ENCODE data around the gene PMS1.

Gene PMS1

GRCh38 chr2:189794310-189794709, 10.1 kb downstream of the PMS1 start:
- no peak overlapping the region for H3K4me3 ChIP-seq (ENCODE audit: low read depth, low read length)
- TF ChIP-seq CTCF (IDR thresholded peaks at IDR 0.05; ENCODE audit: borderline replicate concordance, insufficient read depth, low read depth, low read length) = no peak

GRCh38 chr2:189797902-189798301, 13.7 kb downstream of the PMS1 start:
- no peak for TF ChIP-seq CTCF (IDR thresholded peaks at IDR 0.05; ENCODE audit: borderline replicate concordance, insufficient read depth, low read depth, low read length)
- H3K4me3 ChIP-seq (ENCODE audit: low read depth, low read length) = no peak overlapping the region

GRCh38 chr2:189798312-189799029, 14.2 kb downstream of the PMS1 start:
- H3K4me3 ChIP-seq (ENCODE audit: low read depth, low read length) = no peak overlapping the region
- TF ChIP-seq CTCF (IDR thresholded peaks at IDR 0.05; ENCODE audit: borderline replicate concordance, insufficient read depth, low read depth, low read length) = peak; percentile 31; the same call in 1 of the 2 replicates

- TF ChIP-seq CTCF (IDR thresholded peaks at IDR 0.05; ENCODE audit: borderline replicate concordance, insufficient read depth, low read depth, low read length) = no peak
Measured at GRCh38 chr2:189799030-189799331, 14.7 kb downstream of the PMS1 start.

GRCh38 chr2:189799531-189799930, 15.3 kb downstream of the PMS1 start:
- H3K4me3 ChIP-seq (ENCODE audit: low read depth, low read length) = no peak overlapping the region
- no peak for TF ChIP-seq CTCF (IDR thresholded peaks at IDR 0.05; ENCODE audit: borderline replicate concordance, insufficient read depth, low read depth, low read length)

More at GRCh38 chr2:189799030-189799331, 14.7 kb downstream of the PMS1 start:
- no peak overlapping the region for H3K4me3 ChIP-seq (ENCODE audit: low read depth, low read length)

GRCh38 chr2:189802396-189802912, 18.2 kb downstream of the PMS1 start:
- no peak for TF ChIP-seq CTCF (IDR thresholded peaks at IDR 0.05; ENCODE audit: borderline replicate concordance, insufficient read depth, low read depth, low read length)
- H3K4me3 ChIP-seq (ENCODE audit: low read depth, low read length) = no peak overlapping the region

- H3K4me3 ChIP-seq (ENCODE audit: low read depth, low read length) = no peak overlapping the region
- no peak for TF ChIP-seq CTCF (IDR thresholded peaks at IDR 0.05; ENCODE audit: borderline replicate concordance, insufficient read depth, low read depth, low read length)
Measured at GRCh38 chr2:189803431-189803830, 19.2 kb downstream of the PMS1 start.

All from GM12875 (cell line).